Subcutaneous adipose tissue (tissue), 4 donors: ENCODE measurements around the gene SLC6A12. TPM values are rescaled to one million over a fixed set of nuclear protein-coding genes. Genes with fewer than 3 reads are reported as not detected.

Experiments used
- total RNA-seq, 4 donors: library from RNA; depleted of rRNA; stranded (reverse); fragments of >200 nt; gene quantifications; one replicate each; pipeline ENCODE4 v1.1.0, GENCODE V29; 2016
- TF ChIP-seq, protein P1 (sequence below): fragments of 450-650 bp; IDR thresholded peaks from one replicate; pipeline ENCODE4 v1.5.1; 2016; ENCODE audit warnings: low read depth, mild to moderate bottlenecking, control low read depth, antibody characterized with exemption, moderate library complexity

SLC6A12 gene
- total RNA-seq, 4 donors from 2014 or later = 0.33 to 4.4 (median 1.5) TPM

GRCh38 chr12:155646-156045 is 58.3 kb downstream of the SLC6A12 start:
- TF ChIP-seq, protein P1, sequence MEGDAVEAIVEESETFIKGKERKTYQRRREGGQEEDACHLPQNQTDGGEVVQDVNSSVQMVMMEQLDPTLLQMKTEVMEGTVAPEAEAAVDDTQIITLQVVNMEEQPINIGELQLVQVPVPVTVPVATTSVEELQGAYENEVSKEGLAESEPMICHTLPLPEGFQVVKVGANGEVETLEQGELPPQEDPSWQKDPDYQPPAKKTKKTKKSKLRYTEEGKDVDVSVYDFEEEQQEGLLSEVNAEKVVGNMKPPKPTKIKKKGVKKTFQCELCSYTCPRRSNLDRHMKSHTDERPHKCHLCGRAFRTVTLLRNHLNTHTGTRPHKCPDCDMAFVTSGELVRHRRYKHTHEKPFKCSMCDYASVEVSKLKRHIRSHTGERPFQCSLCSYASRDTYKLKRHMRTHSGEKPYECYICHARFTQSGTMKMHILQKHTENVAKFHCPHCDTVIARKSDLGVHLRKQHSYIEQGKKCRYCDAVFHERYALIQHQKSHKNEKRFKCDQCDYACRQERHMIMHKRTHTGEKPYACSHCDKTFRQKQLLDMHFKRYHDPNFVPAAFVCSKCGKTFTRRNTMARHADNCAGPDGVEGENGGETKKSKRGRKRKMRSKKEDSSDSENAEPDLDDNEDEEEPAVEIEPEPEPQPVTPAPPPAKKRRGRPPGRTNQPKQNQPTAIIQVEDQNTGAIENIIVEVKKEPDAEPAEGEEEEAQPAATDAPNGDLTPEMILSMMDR = no peak

- TF ChIP-seq, protein P1 = no peak
Observed at GRCh38 chr12:155006-155405, 59.0 kb downstream of the SLC6A12 start.

DNA sequence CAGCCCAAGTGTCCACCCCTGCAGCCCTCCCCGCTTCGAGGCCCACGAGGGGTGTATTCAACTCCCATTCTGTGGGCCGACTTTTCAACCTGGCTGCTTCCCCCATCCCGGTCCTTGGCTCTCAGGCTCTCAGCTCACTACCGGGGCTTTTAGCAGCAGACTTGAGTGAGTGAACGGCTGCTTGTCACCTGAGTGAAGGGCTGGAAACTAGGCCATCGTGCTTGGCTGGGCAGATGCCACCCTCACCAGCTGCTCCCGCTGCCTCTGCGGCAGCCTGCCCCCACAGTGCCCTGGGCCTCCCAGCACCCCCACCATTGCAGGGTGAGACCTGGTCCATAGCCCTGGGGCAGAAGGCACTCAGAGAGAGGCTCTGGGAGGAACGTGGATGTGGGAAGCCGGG is 59.9 kb downstream of the SLC6A12 start:
- TF ChIP-seq, protein P1 = no peak

GRCh38 chr12:153080-153746 is 60.7 kb downstream of the SLC6A12 start:
- TF ChIP-seq, protein P1 = no peak

DNA sequence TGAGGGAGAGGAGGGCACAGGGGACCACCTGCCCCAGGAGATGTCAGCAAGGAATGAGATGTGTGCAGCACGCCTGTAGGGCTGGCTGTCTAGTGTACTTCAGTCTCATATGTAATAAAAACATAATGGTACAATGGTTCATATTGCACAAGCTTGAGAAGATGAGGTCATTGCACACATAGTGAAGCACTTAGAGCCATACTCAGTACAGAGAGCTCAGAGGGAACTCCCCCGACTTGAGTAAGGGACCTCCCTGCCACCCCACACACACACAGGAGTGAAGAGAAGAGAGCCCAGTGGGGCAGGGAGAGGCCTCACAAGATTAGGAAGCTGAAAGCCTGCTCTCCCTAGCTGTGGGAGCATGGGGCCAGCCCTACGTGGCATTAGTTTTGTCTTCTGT is 61.5 kb downstream of the SLC6A12 start:
- TF ChIP-seq, protein P1 = no peak

DNA sequence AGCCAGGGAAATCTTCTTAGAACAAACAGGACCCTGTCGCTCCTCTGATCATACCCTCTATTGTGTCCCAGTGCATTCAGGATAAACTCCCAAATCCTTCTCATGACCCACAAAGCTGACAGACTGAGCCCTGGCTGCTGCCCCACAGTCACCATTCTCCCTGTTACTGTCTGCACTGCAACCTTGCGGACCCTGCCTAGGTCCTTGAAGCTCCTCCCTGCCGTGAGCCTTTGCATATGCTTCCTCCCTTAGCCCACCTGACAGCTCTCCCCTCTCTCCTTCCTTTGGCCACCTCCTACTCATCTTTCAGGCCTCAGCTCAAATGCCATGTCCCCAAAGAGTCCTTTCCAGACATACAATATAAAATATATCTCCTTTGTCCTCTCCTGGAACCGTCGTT is 62.4 kb downstream of the SLC6A12 start:
- TF ChIP-seq, protein P1 = no peak

DNA sequence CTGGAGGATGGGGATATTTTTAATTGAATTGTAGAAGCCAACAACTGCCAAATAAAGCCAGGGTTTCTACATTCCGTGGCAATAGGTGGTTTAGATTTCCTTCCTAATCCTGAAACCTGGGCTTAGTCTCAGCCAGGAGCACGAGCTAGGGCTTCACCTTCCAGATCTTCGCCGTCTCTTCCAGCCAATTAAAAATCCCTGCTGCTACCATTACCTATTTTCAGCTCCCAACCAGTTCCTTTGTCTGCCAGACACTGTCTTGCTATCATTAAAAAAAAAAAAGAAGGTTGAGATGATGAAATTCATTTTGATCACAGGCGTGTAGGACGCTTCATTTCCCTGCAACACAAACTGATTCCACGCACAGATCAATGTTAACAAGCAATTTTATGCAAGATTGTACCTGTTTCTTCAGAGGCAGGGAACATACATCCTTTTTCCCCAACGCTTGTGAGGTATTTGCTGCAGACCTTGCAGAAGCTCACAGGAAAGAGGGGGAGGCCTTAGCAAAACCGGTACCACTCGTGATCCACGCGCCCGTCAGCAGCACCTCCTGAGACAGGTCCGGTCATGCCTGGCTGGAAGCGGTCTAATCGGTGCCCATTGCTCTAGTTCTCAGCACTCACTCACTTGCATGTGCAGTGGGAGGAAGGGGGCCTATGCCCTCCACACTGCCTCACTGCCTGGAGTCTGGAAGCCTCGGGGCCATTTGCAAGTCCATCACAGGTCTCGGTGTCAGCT is 65.1 kb downstream of the SLC6A12 start:
- TF ChIP-seq, protein P1 = no peak
